HEK293 (cell line): ENCODE measurements around the gene LILRA2.
"Not testable (repeated sequence)": the region's sequence is repeated elsewhere in the genome, so short reads cannot be mapped to it uniquely, and the experiment has no call there.

Experiments
- CTCF ChIA-PET: fragments of 350-600 bp; formaldehyde crosslinking; extraction: SDS; loops from one replicate; lab custom pipeline; 2021; ENCODE audit warnings: antibody characterized with exemption; lab: Yijun Ruan, JAX
- POLR2A ChIA-PET: fragments of 300-600 bp; formaldehyde crosslinking; extraction: SDS; loops from one replicate; lab custom pipeline; 2020; ENCODE audit warnings: antibody characterized with exemption, inconsistent platforms; lab: Yijun Ruan, JAX
- H3K27ac ChIP-seq: fragments of 200-500 bp; sonication (Bioruptor generic); 2 replicates; pipeline ENCODE4 v1.5.1; 2014; ENCODE audit warnings: low read depth, low read length, control low read depth, inconsistent platforms; ENCODE audit errors: extremely low read depth
- H3K36me3 ChIP-seq, 2 experiments: fragments of 200-500 bp in 1 of 2; sonication (Bioruptor generic) in 1 of 2; 1 replicate in 1 of 2; 2 replicates in 1 of 2; pipeline ENCODE4 v1.5.1; 2014 to 2017; ENCODE audit warnings: inconsistent platforms in 2 of 2, low read length in 2 of 2; ENCODE audit not compliant: control insufficient read depth in 2 of 2, insufficient read depth in 1 of 2
- H3K4me1 ChIP-seq: fragments of 200-500 bp; sonication (Bioruptor generic); 2 replicates; pipeline ENCODE4 v1.5.1; 2014; ENCODE audit warnings: mild to moderate bottlenecking, low read length, inconsistent platforms; ENCODE audit not compliant: control insufficient read depth, insufficient read depth
- H3K4me3 ChIP-seq: 2 replicates; pipeline ENCODE4 v1.5.1; 2011; ENCODE audit warnings: low read depth, mild to moderate bottlenecking, control low read depth, low read length, moderate library complexity
- H3K9me3 ChIP-seq: fragments of 200-500 bp; sonication (Bioruptor generic); 2 replicates; pipeline ENCODE4 v1.5.1; 2014; ENCODE audit warnings: low read depth, low read length, inconsistent platforms; ENCODE audit not compliant: control insufficient read depth, insufficient read depth
- FEZF1 ChIP-seq: fragments of 450-650 bp; formaldehyde crosslinking; IDR thresholded peaks from 2 replicates; pipeline ENCODE4 v1.5.1; 2016; ENCODE audit warnings: missing biosample characterization, missing genetic modification characterization
- TRIM28 ChIP-seq: IDR thresholded peaks from 2 replicates; pipeline ENCODE4 v1.6.1; 2011; ENCODE audit warnings: low read length, control low read depth, borderline replicate concordance
- WT1 ChIP-seq: fragments of 450-650 bp; formaldehyde crosslinking; IDR thresholded peaks from 2 replicates; pipeline ENCODE4 v1.5.1; 2016; ENCODE audit warnings: missing biosample characterization, missing genetic modification characterization
- ZBTB21 ChIP-seq: fragments of 450-650 bp; formaldehyde crosslinking; IDR thresholded peaks from 2 replicates; pipeline ENCODE4 v1.5.1; 2017; ENCODE audit warnings: missing biosample characterization, missing genetic modification characterization
- ZNF221 ChIP-seq: fragments of 450-650 bp; formaldehyde crosslinking; IDR thresholded peaks from 2 replicates; pipeline ENCODE4 v1.5.1; 2017; ENCODE audit warnings: missing biosample characterization, missing genetic modification characterization, borderline replicate concordance
- ZNF239 ChIP-seq: fragments of 450-650 bp; formaldehyde crosslinking; IDR thresholded peaks from 2 replicates; pipeline ENCODE4 v1.5.1; 2016; ENCODE audit warnings: missing biosample characterization, missing genetic modification characterization
- ZNF335 ChIP-seq: fragments of 450-650 bp; formaldehyde crosslinking; conservative IDR thresholded peaks from 2 replicates; pipeline ENCODE4 v1.5.1; 2016; ENCODE audit warnings: missing biosample characterization, missing genetic modification characterization
- ZNF341 ChIP-seq: fragments of 450-650 bp; formaldehyde crosslinking; IDR thresholded peaks from 2 replicates; pipeline ENCODE4; 2016; ENCODE audit warnings: low read depth, missing biosample characterization, missing genetic modification characterization
- ZNF354C ChIP-seq: fragments of 450-650 bp; formaldehyde crosslinking; IDR thresholded peaks from 2 replicates; pipeline ENCODE4 v1.5.1; 2016; ENCODE audit warnings: missing biosample characterization, missing genetic modification characterization, low read depth, borderline replicate concordance
- ZNF394 ChIP-seq: fragments of 450-650 bp; formaldehyde crosslinking; IDR thresholded peaks from 2 replicates; pipeline ENCODE4 v1.5.1; 2016; ENCODE audit warnings: missing biosample characterization, missing genetic modification characterization, mild to moderate bottlenecking, moderate library complexity, borderline replicate concordance
- ZNF416 ChIP-seq: fragments of 450-650 bp; formaldehyde crosslinking; IDR thresholded peaks from 2 replicates; pipeline ENCODE4 v1.5.1; 2016; ENCODE audit warnings: missing biosample characterization, missing genetic modification characterization
- ZNF558 ChIP-seq: fragments of 450-650 bp; formaldehyde crosslinking; IDR thresholded peaks from 2 replicates; pipeline ENCODE4 v1.5.1; 2016; ENCODE audit warnings: missing biosample characterization, missing genetic modification characterization
- ZNF629 ChIP-seq: fragments of 450-650 bp; formaldehyde crosslinking; IDR thresholded peaks from 2 replicates; pipeline ENCODE4 v1.5.1; 2017; ENCODE audit warnings: missing biosample characterization, missing genetic modification characterization
- ZNF654 ChIP-seq: fragments of 450-650 bp; formaldehyde crosslinking; IDR thresholded peaks from 2 replicates; pipeline ENCODE4 v1.5.1; 2016; ENCODE audit warnings: low read depth, missing biosample characterization, missing genetic modification characterization
- ZNF76 ChIP-seq: fragments of 450-650 bp; formaldehyde crosslinking; IDR thresholded peaks from 2 replicates; pipeline ENCODE4; 2016; ENCODE audit warnings: low read depth, missing biosample characterization, missing genetic modification characterization, borderline replicate concordance

The LILRA2 gene

DNA sequence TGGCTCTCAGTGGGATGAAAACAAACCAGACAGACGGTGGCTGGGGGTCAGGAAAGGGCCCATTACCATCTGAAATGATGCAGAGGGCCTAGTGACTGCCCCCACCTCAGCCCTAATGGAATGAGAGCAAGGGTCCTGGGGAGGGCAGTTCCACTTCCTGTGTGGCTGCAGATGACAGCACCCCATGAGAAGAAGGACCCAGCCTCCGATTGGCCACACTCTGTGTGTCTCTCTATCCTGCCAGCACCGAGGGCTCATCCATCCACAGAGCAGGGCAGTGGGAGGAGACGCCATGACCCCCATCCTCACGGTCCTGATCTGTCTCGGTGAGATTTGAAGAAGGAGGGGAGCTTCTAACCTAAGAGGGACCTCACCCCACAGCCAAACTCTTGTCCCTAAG lies 57.2 kb downstream of the LILRA2 start:
- no peak overlapping the region for H3K27ac ChIP-seq

DNA sequence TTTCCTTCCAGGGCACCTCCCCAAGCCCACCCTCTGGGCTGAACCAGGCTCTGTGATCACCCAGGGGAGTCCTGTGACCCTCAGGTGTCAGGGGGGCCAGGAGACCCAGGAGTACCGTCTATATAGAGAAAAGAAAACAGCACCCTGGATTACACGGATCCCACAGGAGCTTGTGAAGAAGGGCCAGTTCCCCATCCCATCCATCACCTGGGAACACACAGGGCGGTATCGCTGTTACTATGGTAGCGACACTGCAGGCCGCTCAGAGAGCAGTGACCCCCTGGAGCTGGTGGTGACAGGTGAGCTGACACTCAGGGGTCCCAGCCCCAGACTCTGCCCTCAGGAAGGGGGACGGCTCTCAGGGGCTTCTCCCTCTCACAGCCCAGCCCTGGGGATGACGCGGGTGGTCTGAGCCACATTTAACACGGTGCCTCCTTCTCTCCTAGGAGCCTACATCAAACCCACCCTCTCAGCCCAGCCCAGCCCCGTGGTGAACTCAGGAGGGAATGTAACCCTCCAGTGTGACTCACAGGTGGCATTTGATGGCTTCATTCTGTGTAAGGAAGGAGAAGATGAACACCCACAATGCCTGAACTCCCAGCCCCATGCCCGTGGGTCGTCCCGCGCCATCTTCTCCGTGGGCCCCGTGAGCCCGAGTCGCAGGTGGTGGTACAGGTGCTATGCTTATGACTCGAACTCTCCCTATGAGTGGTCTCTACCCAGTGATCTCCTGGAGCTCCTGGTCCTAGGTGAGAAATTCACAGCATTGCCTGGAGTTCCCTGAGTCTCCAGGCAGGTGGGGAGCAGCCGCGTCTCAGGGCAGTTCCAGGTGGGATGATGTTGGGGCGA lies 58.1 kb downstream of the LILRA2 start:
- H3K9me3 ChIP-seq, POLR2A ChIA-PET, H3K27ac ChIP-seq, CTCF ChIA-PET, H3K4me1 ChIP-seq, H3K36me3 ChIP-seq, H3K4me3 ChIP-seq: not testable (repeated sequence)

More for the DNA sequence above, 57.2 kb downstream of the LILRA2 start:
- no peaks in the 10 kb centered on the region for H3K4me1 ChIP-seq
- H3K36me3 ChIP-seq, result no peaks in the 10 kb centered on the region
- H3K9me3 ChIP-seq, result no peaks in the 10 kb centered on the region
- no peak overlapping the region for H3K4me3 ChIP-seq
- ChIA-PET POLR2A (no interaction called here), CTCF (no interaction called here)
- TF ChIP-seq ZNF394 (tag by site-specific recombination) (no peak), ZNF76 (tag by site-specific recombination) (no peak), ZBTB21 (no peak), ZNF354C (tag by site-specific recombination) (no peak), WT1 (tag by site-specific recombination) (no peak), ZNF416 (tag by site-specific recombination) (no peak), ZNF654 (tag by site-specific recombination) (no peak), ZNF341 (tag by site-specific recombination) (no peak), FEZF1 (tag by site-specific recombination) (no peak), ZNF221 (tag by site-specific recombination) (no peak), ZNF629 (tag by site-specific recombination) (no peak)

DNA sequence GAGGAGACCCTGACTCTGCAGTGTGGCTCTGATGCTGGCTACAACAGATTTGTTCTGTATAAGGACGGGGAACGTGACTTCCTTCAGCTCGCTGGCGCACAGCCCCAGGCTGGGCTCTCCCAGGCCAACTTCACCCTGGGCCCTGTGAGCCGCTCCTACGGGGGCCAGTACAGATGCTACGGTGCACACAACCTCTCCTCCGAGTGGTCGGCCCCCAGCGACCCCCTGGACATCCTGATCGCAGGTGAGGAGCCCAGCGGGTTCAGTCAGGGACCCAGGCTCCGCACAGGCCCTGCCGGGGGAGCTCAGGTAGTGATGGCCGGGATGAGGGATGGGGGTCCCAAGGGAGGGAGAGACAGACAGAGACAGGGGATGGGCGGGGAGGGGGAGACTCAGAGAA lies 58.9 kb downstream of the LILRA2 start:
- H3K36me3 ChIP-seq, H3K9me3 ChIP-seq, H3K4me3 ChIP-seq, CTCF ChIA-PET, H3K4me1 ChIP-seq, H3K27ac ChIP-seq, POLR2A ChIA-PET: not testable (repeated sequence)

DNA sequence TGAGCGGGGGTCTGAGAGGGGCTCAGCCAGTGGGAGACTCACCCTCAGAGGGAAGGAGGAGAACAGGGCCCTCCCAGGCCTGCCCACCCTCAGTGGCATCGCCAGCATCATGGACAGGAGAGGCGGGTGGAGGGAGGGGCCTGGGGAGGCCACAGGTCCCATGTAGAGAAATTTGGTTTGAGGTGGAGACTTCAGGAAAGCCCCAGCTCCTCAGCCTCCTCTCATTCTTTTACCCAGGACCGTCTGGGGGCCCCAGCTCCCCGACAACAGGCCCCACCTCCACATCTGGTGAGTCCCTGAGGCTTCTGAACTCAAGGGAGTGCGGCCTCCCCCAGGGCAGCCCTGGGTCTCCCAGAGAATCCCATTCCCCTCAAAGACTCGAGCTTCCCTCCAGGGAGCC lies 59.8 kb downstream of the LILRA2 start:
- ChIA-PET CTCF (interaction anchor here (1.2 kb wide), 1 partner anchor 41 kb away, joined by 4 read pairs; no protein-coding TSS in a partner anchor), POLR2A (no interaction called here)
- no peaks in the 10 kb centered on the region for H3K9me3 ChIP-seq

DNA sequence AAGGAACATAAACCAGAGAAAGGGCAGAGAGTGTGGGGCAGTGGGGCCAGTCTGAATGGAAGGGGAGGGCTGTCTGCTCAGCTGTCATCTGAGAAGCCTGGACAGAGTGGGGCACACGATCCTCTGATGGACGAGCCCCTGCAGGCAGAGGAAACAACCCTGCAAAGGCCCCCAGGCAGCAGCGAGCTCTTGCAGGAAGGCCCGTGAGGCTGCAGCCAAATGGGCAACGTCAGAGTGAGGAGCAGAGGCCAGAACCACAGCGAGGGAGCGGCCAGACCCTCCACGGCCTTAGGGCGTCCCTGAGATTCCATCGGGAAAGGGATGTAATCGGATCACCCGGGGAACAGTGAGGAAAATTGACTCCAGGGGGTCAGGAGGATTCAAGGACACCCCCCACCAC lies 62.5 kb downstream of the LILRA2 start:
- H3K27ac ChIP-seq, CTCF ChIA-PET, H3K9me3 ChIP-seq, POLR2A ChIA-PET, H3K4me1 ChIP-seq, H3K36me3 ChIP-seq, H3K4me3 ChIP-seq: not testable (repeated sequence)
- TF ChIP-seq ZNF335, result 0 out of 2 replicates have a peak, but pooled peaks have one; percentile 17

More for the DNA sequence above, 59.8 kb downstream of the LILRA2 start:
- Histone ChIP-seq H3K4me1 (no peaks in the 10 kb centered on the region), H3K36me3 (no peaks in the 10 kb centered on the region), H3K27ac (no peak overlapping the region), H3K4me3 (no peak overlapping the region)
- no peak for TF ChIP-seq TRIM28
- no peak for TF ChIP-seq ZNF239
- no peak for TF ChIP-seq ZNF558 (tag by site-specific recombination)
